ENCODE measurements around the gene PRSS22.

DNA sequence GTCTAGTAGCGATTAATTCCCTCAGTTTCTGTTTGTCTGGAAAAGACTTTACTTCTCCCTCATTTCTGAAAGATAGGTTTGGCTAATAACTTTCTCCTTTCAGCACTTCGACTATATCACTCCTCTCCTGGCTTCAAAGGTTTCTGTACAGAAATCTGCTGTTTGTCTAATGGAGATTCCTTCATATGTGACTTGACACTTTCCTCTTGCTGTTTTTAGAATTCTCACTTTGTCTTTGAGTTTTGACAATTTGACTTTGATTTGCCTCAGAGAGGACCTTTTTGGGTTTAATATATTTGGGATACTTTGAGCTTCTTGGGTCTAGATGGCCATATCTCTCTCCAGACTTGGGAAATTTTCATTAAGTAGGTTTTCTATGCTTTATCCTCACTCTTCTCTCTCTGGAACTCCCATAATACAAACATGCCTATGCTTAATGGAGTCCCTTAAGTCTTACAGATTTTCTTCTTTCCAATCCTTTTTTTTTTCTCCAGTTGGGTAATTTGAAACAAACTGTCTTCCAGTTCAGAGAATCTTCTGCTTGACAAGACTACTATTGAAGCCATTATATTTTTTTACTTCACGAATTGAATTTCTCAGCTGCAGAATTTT is 48.7 kb downstream of the PRSS22 start:
- TF ChIP-seq, protein P1, sequence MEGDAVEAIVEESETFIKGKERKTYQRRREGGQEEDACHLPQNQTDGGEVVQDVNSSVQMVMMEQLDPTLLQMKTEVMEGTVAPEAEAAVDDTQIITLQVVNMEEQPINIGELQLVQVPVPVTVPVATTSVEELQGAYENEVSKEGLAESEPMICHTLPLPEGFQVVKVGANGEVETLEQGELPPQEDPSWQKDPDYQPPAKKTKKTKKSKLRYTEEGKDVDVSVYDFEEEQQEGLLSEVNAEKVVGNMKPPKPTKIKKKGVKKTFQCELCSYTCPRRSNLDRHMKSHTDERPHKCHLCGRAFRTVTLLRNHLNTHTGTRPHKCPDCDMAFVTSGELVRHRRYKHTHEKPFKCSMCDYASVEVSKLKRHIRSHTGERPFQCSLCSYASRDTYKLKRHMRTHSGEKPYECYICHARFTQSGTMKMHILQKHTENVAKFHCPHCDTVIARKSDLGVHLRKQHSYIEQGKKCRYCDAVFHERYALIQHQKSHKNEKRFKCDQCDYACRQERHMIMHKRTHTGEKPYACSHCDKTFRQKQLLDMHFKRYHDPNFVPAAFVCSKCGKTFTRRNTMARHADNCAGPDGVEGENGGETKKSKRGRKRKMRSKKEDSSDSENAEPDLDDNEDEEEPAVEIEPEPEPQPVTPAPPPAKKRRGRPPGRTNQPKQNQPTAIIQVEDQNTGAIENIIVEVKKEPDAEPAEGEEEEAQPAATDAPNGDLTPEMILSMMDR (conservative IDR thresholded peaks at IDR 0.05 in 1 of 2, IDR thresholded peaks at IDR 0.05 in 1 of 2; ENCODE audit: extremely low read depth in 1 of 2, insufficient read depth in 1 of 2, low read depth in 1 of 2, low read length in 2 of 2), result no peak
- no peak for TF ChIP-seq EZH2 (IDR thresholded peaks at IDR 0.05; ENCODE audit: borderline replicate concordance, low read length)
